Effector memory CD8-positive, alpha-beta T cell (primary cell): ENCODE measurements around the gene DIP2B.
"Not testable (repeated sequence)": the region's sequence is repeated elsewhere in the genome, so short reads cannot be mapped to it uniquely, and the experiment has no call there.

Source experiments
- ATAC-seq: fragments of 150-1000 bp; cut with Tn5 transposase; replicated peaks from 2 replicates; pipeline ENCODE4 v1.10.0; 2021; ENCODE audit warnings: mild to moderate bottlenecking, moderate library complexity
- DNase-seq, 3 experiments: peaks; one replicate each; pipeline ENCODE4 v3.0.0; 2021
- H3K27ac Mint-ChIP-seq, 2 donors: one replicate each; pipeline ENCODE4 v1.8.0; 2022; ENCODE audit warnings: mild to moderate bottlenecking in 2 of 2, mixed read lengths in 2 of 2, moderate library complexity in 2 of 2
- H3K27me3 Mint-ChIP-seq, 2 donors: one replicate each; pipeline ENCODE4 v1.8.0; 2022; ENCODE audit warnings: mixed read lengths in 2 of 2
- H3K36me3 Mint-ChIP-seq: one replicate; pipeline ENCODE4 v1.8.0; 2022; ENCODE audit warnings: mild to moderate bottlenecking, moderate library complexity, mixed read lengths; ENCODE audit not compliant: insufficient read depth
- H3K4me1 Mint-ChIP-seq, 2 donors: one replicate each; pipeline ENCODE4 v1.8.0; 2022; ENCODE audit warnings: low read depth in 2 of 2, mixed read lengths in 2 of 2
- H3K4me3 Mint-ChIP-seq, 2 donors: one replicate each; pipeline ENCODE4 v1.8.0; 2022; ENCODE audit warnings: mild to moderate bottlenecking in 2 of 2, mixed read lengths in 2 of 2, moderate library complexity in 2 of 2
- H3K9me3 Mint-ChIP-seq, 2 donors: one replicate each; pipeline ENCODE4 v1.8.0; 2022; ENCODE audit warnings: mixed read lengths in 2 of 2

Gene DIP2B

GRCh38 chr12:50507930-50508329, 3.1 kb downstream of the DIP2B start:
- Mint-ChIP-seq H3K36me3 (peaks cover 4% of the 10 kb centered on the region), H3K27me3 (no peaks in the 10 kb centered on the region), H3K9me3 (no peaks in the 10 kb centered on the region), H3K27ac (peak overlapping the region in 1 of 2 donors; percentile 15), H3K4me3 (peak overlapping the region; percentile 30 to 44), H3K4me1 (peaks cover 29 to 41% of the 10 kb centered on the region in 2 donors)
- ATAC-seq, result no peak
- no peak for DNase-seq

GRCh38 chr12:50508414-50508813, 3.6 kb downstream of the DIP2B start:
- ATAC-seq (no peak), DNase-seq (no peak)
- Mint-ChIP-seq H3K36me3 (peaks cover 4% of the 10 kb centered on the region), H3K27me3 (no peaks in the 10 kb centered on the region), H3K4me3 (no peak overlapping the region), H3K9me3 (no peaks in the 10 kb centered on the region), H3K4me1 (peaks cover 29 to 43% of the 10 kb centered on the region in 2 donors), H3K27ac (no peak overlapping the region)

GRCh38 chr12:50508970-50509663, 4.3 kb downstream of the DIP2B start:
- DNase-seq (no peak), ATAC-seq (no peak)
- no peak overlapping the region for H3K4me3 Mint-ChIP-seq
- peaks cover 29 to 45% of the 10 kb centered on the region in 2 donors for H3K4me1 Mint-ChIP-seq
- no peaks in the 10 kb centered on the region for H3K9me3 Mint-ChIP-seq
- peaks cover 4% of the 10 kb centered on the region for H3K36me3 Mint-ChIP-seq
- H3K27ac Mint-ChIP-seq, result no peak overlapping the region
- no peaks in the 10 kb centered on the region for H3K27me3 Mint-ChIP-seq

- Mint-ChIP-seq H3K4me3 (peak overlapping the region; percentile 11 to 56), H3K4me1 (peaks cover 14 to 30% of the 10 kb centered on the region in 2 donors), H3K9me3 (no peaks in the 10 kb centered on the region), H3K27me3 (no peaks in the 10 kb centered on the region), H3K27ac (peak overlapping the region; percentile 7 to 87), H3K36me3 (no peaks in the 10 kb centered on the region)
- DNase-seq, result no peak
- peak; percentile 45 for ATAC-seq
Measured at GRCh38 chr12:50514526-50515276, 9.9 kb downstream of the DIP2B start.

- H3K36me3 Mint-ChIP-seq, result no peaks in the 10 kb centered on the region
- DNase-seq (no peak), ATAC-seq (no peak)
- peak overlapping the region in 1 of 2 donors; percentile 56 for H3K4me3 Mint-ChIP-seq
- H3K27ac Mint-ChIP-seq, result peak overlapping the region in 1 of 2 donors; percentile 87
- H3K27me3 Mint-ChIP-seq, result no peaks in the 10 kb centered on the region
- peaks cover 14 to 36% of the 10 kb centered on the region in 2 donors for H3K4me1 Mint-ChIP-seq
- H3K9me3 Mint-ChIP-seq, result no peaks in the 10 kb centered on the region
Measured at GRCh38 chr12:50515587-50515986, 10.8 kb downstream of the DIP2B start.

- no peak overlapping the region for H3K27ac Mint-ChIP-seq
- peaks cover 14 to 36% of the 10 kb centered on the region in 2 donors for H3K4me1 Mint-ChIP-seq
- no peak for DNase-seq
- ATAC-seq, result peak; percentile 61
- H3K36me3 Mint-ChIP-seq, result no peaks in the 10 kb centered on the region
- no peaks in the 10 kb centered on the region for H3K27me3 Mint-ChIP-seq
- no peak overlapping the region for H3K4me3 Mint-ChIP-seq
- H3K9me3 Mint-ChIP-seq, result no peaks in the 10 kb centered on the region
Measured at GRCh38 chr12:50517421-50518048, 12.8 kb downstream of the DIP2B start.

- no peaks in the 10 kb centered on the region for H3K27me3 Mint-ChIP-seq
- no peaks in the 10 kb centered on the region for H3K36me3 Mint-ChIP-seq
- no peaks in the 10 kb centered on the region for H3K9me3 Mint-ChIP-seq
- no peak overlapping the region for H3K4me3 Mint-ChIP-seq
- ATAC-seq, result no peak
- H3K4me1 Mint-ChIP-seq, result peaks cover 16 to 36% of the 10 kb centered on the region in 2 donors
- no peak overlapping the region for H3K27ac Mint-ChIP-seq
- no peak for DNase-seq
Measured at GRCh38 chr12:50518090-50518489, 13.3 kb downstream of the DIP2B start.

- Mint-ChIP-seq H3K4me1 (peaks cover 14 to 33% of the 10 kb centered on the region in 2 donors), H3K4me3 (no peak overlapping the region), H3K27me3 (no peaks in the 10 kb centered on the region)
Measured at GRCh38 chr12:50519353-50519752, 14.6 kb downstream of the DIP2B start.

GRCh38 chr12:50520416-50521207, 15.8 kb downstream of the DIP2B start:
- peak overlapping the region in 1 of 2 donors; percentile 0 for H3K27ac Mint-ChIP-seq
- peaks cover 3 to 25% of the 10 kb centered on the region in 2 donors for H3K4me1 Mint-ChIP-seq
- DNase-seq (no peak), ATAC-seq (no peak)
- H3K4me3 Mint-ChIP-seq, result no peak overlapping the region
- no peaks in the 10 kb centered on the region for H3K27me3 Mint-ChIP-seq
- H3K9me3 Mint-ChIP-seq, result no peaks in the 10 kb centered on the region
- peaks cover 3% of the 10 kb centered on the region for H3K36me3 Mint-ChIP-seq

More at GRCh38 chr12:50519353-50519752, 14.6 kb downstream of the DIP2B start:
- DNase-seq (no peak), ATAC-seq (no peak)
- peak overlapping the region; percentile 7 to 82 for H3K27ac Mint-ChIP-seq
- no peaks in the 10 kb centered on the region for H3K9me3 Mint-ChIP-seq
- H3K36me3 Mint-ChIP-seq, result no peaks in the 10 kb centered on the region

- not testable (repeated sequence) for H3K9me3 Mint-ChIP-seq, H3K36me3 Mint-ChIP-seq, ATAC-seq, H3K4me3 Mint-ChIP-seq, H3K27ac Mint-ChIP-seq, DNase-seq, H3K27me3 Mint-ChIP-seq
- H3K4me1 Mint-ChIP-seq, result peaks cover 9 to 25% of the 10 kb centered on the region in 2 donors
Measured at GRCh38 chr12:50521781-50522180, 17.0 kb downstream of the DIP2B start.

GRCh38 chr12:50523772-50524171, 19.0 kb downstream of the DIP2B start:
- Mint-ChIP-seq H3K4me3 (no peak overlapping the region), H3K36me3 (peaks cover 6% of the 10 kb centered on the region)
- no peak for ATAC-seq

GRCh38 chr12:50524621-50525020, 19.8 kb downstream of the DIP2B start:
- no peak overlapping the region for H3K4me3 Mint-ChIP-seq

More at GRCh38 chr12:50523772-50524171, 19.0 kb downstream of the DIP2B start:
- Mint-ChIP-seq H3K9me3 (no peaks in the 10 kb centered on the region), H3K4me1 (peaks cover 15 to 28% of the 10 kb centered on the region in 2 donors), H3K27me3 (no peaks in the 10 kb centered on the region), H3K27ac (peak overlapping the region in 1 of 2 donors; percentile 4)
- DNase-seq, result no peak

GRCh38 chr12:50525422-50525821, 20.6 kb downstream of the DIP2B start:
- no peak for ATAC-seq
- DNase-seq, result no peak
- Mint-ChIP-seq H3K9me3 (no peaks in the 10 kb centered on the region), H3K4me1 (peaks cover 19 to 28% of the 10 kb centered on the region in 2 donors), H3K27ac (peak overlapping the region; percentile 18 to 50), H3K36me3 (peaks cover 6% of the 10 kb centered on the region), H3K27me3 (no peaks in the 10 kb centered on the region), H3K4me3 (no peak overlapping the region)

More at GRCh38 chr12:50524621-50525020, 19.8 kb downstream of the DIP2B start:
- DNase-seq (no peak), ATAC-seq (no peak)
- Mint-ChIP-seq H3K27me3 (no peaks in the 10 kb centered on the region), H3K9me3 (no peaks in the 10 kb centered on the region), H3K36me3 (peaks cover 6% of the 10 kb centered on the region), H3K27ac (peak overlapping the region; percentile 4), H3K4me1 (peaks cover 19 to 33% of the 10 kb centered on the region in 2 donors)
